Heart left ventricle (tissue), 16 donors: ENCODE results near the gene AIRE. TPM values are rescaled to one million over a fixed set of nuclear protein-coding genes. Genes with fewer than 3 reads are reported as not detected.

Source experiments
- ATAC-seq, 4 donors: fragments of 200-7000 bp; cut with Tn5 transposase; one replicate each; pipeline ENCODE4 v1.9.1; 2020 to 2022; ENCODE audit warnings: moderate library complexity in 4 of 4, mild to moderate bottlenecking in 3 of 4, moderate number of reproducible peaks in 1 of 4
- DNase-seq, 5 donors: peaks; one replicate each; pipeline ENCODE4 v3.0.0-alpha.2; 2020
- H3K27ac ChIP-seq, 12 donors: fragments of 200-600 bp; sonication (generic) in 4 of 12; one replicate each; pipeline versions ENCODE4 v1.5.0 to v1.8.0; 2016 to 2022; ENCODE audit warnings: mild to moderate bottlenecking in 2 of 12
- H3K27me3 ChIP-seq, 9 donors: fragments of 200-600 bp; sonication (generic) in 2 of 9; one replicate each; pipeline versions ENCODE4 v1.5.1 to v1.8.0; 2016 to 2022; ENCODE audit warnings: mild to moderate bottlenecking in 3 of 9
- H3K36me3 ChIP-seq, 9 donors: fragments of 200-600 bp; sonication (generic) in 2 of 9; one replicate each; pipeline versions ENCODE4 v1.5.0 to v1.8.0; 2018 to 2022; ENCODE audit warnings: mild to moderate bottlenecking in 2 of 9
- H3K4me1 ChIP-seq, 12 donors: fragments of 200-600 bp; sonication (generic) in 4 of 12; one replicate each; pipeline versions ENCODE4 v1.5.0 to v1.8.0; 2016 to 2022; ENCODE audit warnings: mild to moderate bottlenecking in 3 of 12
- H3K4me3 ChIP-seq, 12 donors: fragments of 200-600 bp; sonication (generic) in 4 of 12; one replicate each; pipeline versions ENCODE4 v1.5.0 to v1.8.0; 2017 to 2022; ENCODE audit warnings: mild to moderate bottlenecking in 9 of 12, moderate library complexity in 4 of 12
- H3K9me3 ChIP-seq, 12 donors: fragments of 200-600 bp; sonication (generic) in 4 of 12; one replicate each; pipeline versions ENCODE4 v1.5.0 to v1.8.0; 2016 to 2022; ENCODE audit warnings: mild to moderate bottlenecking in 1 of 12
- CTCF ChIP-seq, 12 donors: fragments of 200-600 bp; sonication (generic) in 4 of 12; IDR thresholded peaks; one replicate each; pipeline versions ENCODE4 v1.5.0 to v1.8.0; 2018 to 2022; ENCODE audit warnings: antibody characterized with exemption in 12 of 12, mild to moderate bottlenecking in 5 of 12
- POLR2A ChIP-seq, 2 donors: fragments of 450-650 bp; IDR thresholded peaks; one replicate each; pipeline ENCODE4 v1.6.1; 2017; ENCODE audit warnings: antibody characterized with exemption in 2 of 2, mild to moderate bottlenecking in 2 of 2, moderate library complexity in 2 of 2
- WGBS, 4 donors: extraction: QIAGEN DNeasy Blood & Tissue Kit in 2 of 4; methylation state at CpG; one replicate each; pipeline versions ENCODE4 v1.1.5 to v1.1.7; 2013 to 2018; 5-methylcytosine and 5-hydroxymethylcytosine counted together
- intact Hi-C, 10 donors: fragments of 100-400 bp; cut with DNase I; formaldehyde crosslinking; loops; one replicate each; pipeline versions ENCODE4 v1.11.1 to v1.14.2; 2022
- polyA plus RNA-seq, 2 donors: library from polyadenylated mRNA; stranded (reverse); fragments of 200-250 nt; gene quantifications; one replicate each; pipeline ENCODE4 v1.2.3, GENCODE V29; 2013
- total RNA-seq, 9 donors: library from RNA; depleted of rRNA in 2 of 9; stranded (reverse); fragments of >200 nt in 2 of 9; fragmentation: NEBNext Ultra II Directional in 3 of 9; extraction: Animal tissue kit (Norgen Biotek cat#: 25700) in 3 of 9; gene quantifications; one replicate each; pipeline versions ENCODE4 v1.1.0 to v1.2.4, GENCODE V29; 2016 to 2023
- donor health status: ischemic (EF 13 %, LVEDD 7.1; RV severe dilation, severe dysfunction).
- donor health status: healthy with polysubstance abuse.
- donor health status: DM: no; HTN: yes; CAD: no.
- donor health status: DM: no; HTN: no; CAD: no.
- donor health status: ischemic (EF 25% LVEDD 6.9; RV normal size, moderate dysfunction).
- donor health status: ischemic (EF 25% LVEDD 5.7; RV mildly dilated, moderate dysfunction).
- donor health status: healthy.
- donor health status: DM: yes; HTN: yes; CAD: no.
- donor health status: ischemic (EF 35%, LVEDD 5.7; RV mildly dilated, moderate dysfunction).
- donor health status: nonischemic (EF 11% LVEDD 7.7; RV severe dilation, severe dysfunction).
- donor health status: DM: yes; HTN: yes; CAD: no.
- donor health status: PGD.
- donor health status: ischemic (EF 29% LVEDD 5.4; RV normal size, mild dysfunction).
- donor health status: nonischemic (EF 23%, LVEDD 6.1; RV moderate dilation, normal function).

The AIRE gene
- total and polyA plus RNA-seq, 11 donors: 0.03 to 0.21 (median 0.16) TPM; not detected in 8

GRCh38 chr21:44329086-44329889, 43.6 kb downstream of the AIRE start:
- no peaks in the 10 kb centered on the region for H3K9me3 ChIP-seq
- peaks cover 0 to 53% (median 33%) of the 10 kb centered on the region in 9 donors for H3K36me3 ChIP-seq
- WGBS, 4 donors: 80 to 84% (median 82%) methylated on average over 15 to 26 of the region's 26 CpGs
- H3K4me1 ChIP-seq: no peaks in the 10 kb centered on the region
- H3K27ac ChIP-seq: no peak overlapping the region
- ATAC-seq: no peak
- intact Hi-C loops: loop anchor here in 1 of 10 donors (10.0 kb wide), 1 partner anchor 56 kb away; no protein-coding TSS in a partner anchor
- no peak for DNase-seq
- H3K4me3 ChIP-seq: no peak overlapping the region
- TF ChIP-seq POLR2A (IDR thresholded peaks at IDR 0.05): no peak
- TF ChIP-seq CTCF (IDR thresholded peaks at IDR 0.05): no peak
- H3K27me3 ChIP-seq: no peaks in the 10 kb centered on the region

GRCh38 chr21:44329971-44330681, 44.5 kb downstream of the AIRE start:
- 87 to 91% (median 88%) methylated on average over 24 to 44 of the region's 44 CpGs for WGBS, 4 donors
- ATAC-seq (peak in 1 of 4 donors; percentile 2), DNase-seq (no peak)
- intact Hi-C loops: loop anchor here in 2 of 10 donors (10.0 kb wide), 2 partner anchors 55 to 125 kb away; partner anchors contain the start of gene LRRC3 (in 1 of the 2)
- TF ChIP-seq POLR2A (IDR thresholded peaks at IDR 0.05) (no peak), CTCF (IDR thresholded peaks at IDR 0.05) (no peak)
- no peak overlapping the region for H3K27ac ChIP-seq
- H3K4me3 ChIP-seq: no peak overlapping the region
- H3K9me3 ChIP-seq: no peaks in the 10 kb centered on the region
- peaks cover 0 to 49% (median 30%) of the 10 kb centered on the region in 9 donors for H3K36me3 ChIP-seq
- H3K4me1 ChIP-seq: no peaks in the 10 kb centered on the region
- H3K27me3 ChIP-seq: no peaks in the 10 kb centered on the region

- ATAC-seq (no peak), DNase-seq (no peak)
- intact Hi-C loops: loop anchor here in 1 of 10 donors (10.0 kb wide), 1 partner anchor 124 kb away; the partner anchor contains the start of gene LRRC3
- no peaks in the 10 kb centered on the region for H3K4me1 ChIP-seq
- peaks cover 0 to 49% (median 29%) of the 10 kb centered on the region in 9 donors for H3K36me3 ChIP-seq
- WGBS, 4 donors: 84 to 88% (median 87%) methylated on average over 7 to 18 of the region's 18 CpGs
- no peak overlapping the region for H3K4me3 ChIP-seq
- no peak for TF ChIP-seq CTCF (IDR thresholded peaks at IDR 0.05)
- no peak for TF ChIP-seq POLR2A (IDR thresholded peaks at IDR 0.05)
- H3K9me3 ChIP-seq: no peaks in the 10 kb centered on the region
- H3K27ac ChIP-seq: no peak overlapping the region
- no peaks in the 10 kb centered on the region for H3K27me3 ChIP-seq
Observed at GRCh38 chr21:44330698-44331097, 45.0 kb downstream of the AIRE start.

GRCh38 chr21:44331209-44331608, 45.5 kb downstream of the AIRE start:
- H3K4me3 ChIP-seq: no peak overlapping the region
- H3K9me3 ChIP-seq: no peaks in the 10 kb centered on the region
- no peak overlapping the region for H3K27ac ChIP-seq
- no peaks in the 10 kb centered on the region for H3K4me1 ChIP-seq
- no peak for TF ChIP-seq POLR2A (IDR thresholded peaks at IDR 0.05)
- TF ChIP-seq CTCF (IDR thresholded peaks at IDR 0.05): no peak
- ATAC-seq: no peak
- DNase-seq: no peak
- no peaks in the 10 kb centered on the region for H3K27me3 ChIP-seq
- intact Hi-C loops: loop anchor here in 1 of 10 donors (10.0 kb wide), 1 partner anchor 124 kb away; the partner anchor contains the start of gene LRRC3
- peaks cover 0 to 47% (median 25%) of the 10 kb centered on the region in 9 donors for H3K36me3 ChIP-seq
- WGBS, 4 donors: 86 to 94% (median 92%) methylated on average over 2 to 16 of the region's 16 CpGs
